HG03442 (cell line): ENCODE results near the gene MAPRE2.

Experiments used
- ATAC-seq: cut with Tn5 transposase; IDR thresholded peaks from one replicate; pipeline ENCODE4 v1.9.1; 2021; ENCODE audit warnings: mild to moderate bottlenecking, moderate library complexity; ENCODE audit not compliant: unreplicated experiment

Gene MAPRE2

DNA sequence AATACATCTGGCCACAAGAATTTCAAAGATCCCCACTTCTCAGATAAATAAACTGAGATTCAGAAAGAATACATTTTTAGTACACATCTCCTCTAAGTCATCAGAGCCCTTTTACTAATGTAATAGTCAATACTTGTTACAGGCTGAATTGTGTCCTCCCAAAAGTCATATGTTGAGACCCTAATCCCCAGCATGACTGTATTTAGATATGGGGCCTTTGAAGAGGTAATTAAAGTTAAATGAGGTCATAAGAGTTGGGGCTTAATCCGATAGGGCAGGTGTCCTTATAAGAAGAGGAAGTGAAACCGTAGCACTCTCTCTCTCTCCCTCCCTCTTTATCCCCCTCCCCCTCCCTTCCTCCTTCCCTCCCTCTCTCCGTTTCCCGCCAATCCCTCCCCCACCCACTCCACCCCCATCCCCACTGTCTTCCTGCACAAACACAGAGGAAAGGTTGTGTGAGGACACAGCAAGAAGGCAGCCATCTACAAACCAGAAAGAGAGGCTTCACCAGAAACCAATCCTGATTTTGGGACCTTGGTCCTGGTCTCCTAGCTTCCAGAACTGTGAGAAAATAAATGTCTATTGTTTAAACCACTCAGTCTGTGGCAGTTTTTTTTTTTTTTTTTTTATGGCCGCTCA lies 133.0 kb downstream of the MAPRE2 start:
- peak; percentile 81 for ATAC-seq

GRCh38 chr18:35174745-35175144 lies 133.5 kb downstream of the MAPRE2 start:
- no peak for ATAC-seq

DNA sequence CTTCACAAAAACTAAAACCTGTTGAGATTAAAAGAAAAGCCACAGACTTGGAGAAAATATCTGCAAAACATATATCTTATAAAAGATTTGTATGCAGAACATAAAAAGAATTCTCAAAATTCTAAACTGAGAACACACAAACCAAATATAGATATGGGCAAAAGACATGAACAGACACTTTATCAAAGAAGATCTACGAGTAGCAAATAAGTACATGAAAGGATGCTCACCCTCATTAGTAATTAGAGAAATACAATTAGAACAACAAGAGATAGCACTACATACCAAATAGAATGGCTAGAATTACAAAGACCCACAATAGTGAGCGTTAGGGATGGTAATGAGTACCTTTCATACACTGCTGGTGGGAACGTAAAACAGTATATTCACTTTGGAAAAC lies 135.7 kb downstream of the MAPRE2 start:
- ATAC-seq, result no peak

- ATAC-seq, result peak; percentile 52
Measured at GRCh38 chr18:35178260-35178659, 137.0 kb downstream of the MAPRE2 start.

DNA sequence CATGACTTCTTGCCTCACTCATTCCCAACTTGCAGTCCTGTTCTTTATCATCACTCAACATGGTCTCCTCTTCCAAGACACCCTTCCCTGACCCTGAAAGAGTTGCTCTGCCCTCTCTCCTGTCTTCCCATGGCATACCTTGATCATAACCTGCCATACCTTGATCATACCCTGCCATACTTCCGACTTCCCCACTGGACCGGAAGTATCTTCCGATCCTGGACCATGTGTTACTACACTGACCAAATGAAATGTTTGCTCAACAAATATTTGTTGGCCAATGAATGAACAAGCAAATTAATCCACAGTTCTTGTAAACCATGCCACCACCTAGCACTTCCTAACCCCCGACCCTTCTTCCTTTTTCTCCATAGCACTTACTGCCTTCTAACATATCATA lies 138.7 kb downstream of the MAPRE2 start:
- no peak for ATAC-seq

- ATAC-seq, result no peak
Measured at GRCh38 chr18:35180455-35180854, 139.2 kb downstream of the MAPRE2 start.

GRCh38 chr18:35182151-35182550 lies 140.9 kb downstream of the MAPRE2 start:
- no peak for ATAC-seq

GRCh38 chr18:35183886-35184285 lies 142.7 kb downstream of the MAPRE2 start:
- ATAC-seq, result no peak

DNA sequence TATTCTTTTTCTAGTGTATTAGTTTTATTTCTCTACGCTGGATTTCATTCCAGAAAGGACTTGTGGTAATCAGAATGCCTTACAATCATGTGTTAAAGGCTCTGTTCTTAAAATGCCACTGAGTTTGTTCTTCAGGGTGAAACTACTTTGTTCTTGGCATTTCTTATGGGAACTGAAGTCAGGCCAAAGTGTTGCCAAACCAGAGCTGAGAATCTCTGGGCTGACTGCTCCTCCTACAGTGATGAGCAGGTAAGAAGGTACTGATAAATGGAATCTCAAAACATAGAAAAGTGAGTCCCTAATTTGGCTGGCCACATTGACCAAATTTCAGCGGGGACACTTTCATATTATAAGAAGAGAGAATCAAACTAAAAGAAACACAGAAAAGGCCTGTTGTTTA lies 144.6 kb downstream of the MAPRE2 start:
- ATAC-seq, result no peak

GRCh38 chr18:35186291-35187034 lies 145.2 kb downstream of the MAPRE2 start:
- ATAC-seq, result no peak

DNA sequence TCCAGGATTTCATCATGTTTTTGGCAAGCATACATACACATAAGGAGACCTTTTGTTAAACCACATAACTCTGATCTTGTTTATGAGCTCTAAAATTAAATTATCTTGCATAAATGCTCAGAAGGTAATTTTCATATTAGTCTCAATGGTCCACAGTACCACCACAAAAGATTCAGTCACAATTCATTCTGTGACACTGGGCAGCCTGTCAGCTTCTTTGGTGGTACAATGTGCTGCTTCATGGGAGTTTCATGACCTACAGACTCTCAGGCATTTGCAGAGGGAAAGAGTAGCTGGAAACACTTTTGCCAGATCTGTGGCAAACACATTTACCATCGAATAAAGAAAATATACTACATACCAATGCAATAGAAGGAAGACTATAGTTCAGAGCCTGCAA lies 148.3 kb downstream of the MAPRE2 start:
- ATAC-seq, result no peak

GRCh38 chr18:35190948-35191697 lies 149.9 kb downstream of the MAPRE2 start:
- no peak for ATAC-seq

DNA sequence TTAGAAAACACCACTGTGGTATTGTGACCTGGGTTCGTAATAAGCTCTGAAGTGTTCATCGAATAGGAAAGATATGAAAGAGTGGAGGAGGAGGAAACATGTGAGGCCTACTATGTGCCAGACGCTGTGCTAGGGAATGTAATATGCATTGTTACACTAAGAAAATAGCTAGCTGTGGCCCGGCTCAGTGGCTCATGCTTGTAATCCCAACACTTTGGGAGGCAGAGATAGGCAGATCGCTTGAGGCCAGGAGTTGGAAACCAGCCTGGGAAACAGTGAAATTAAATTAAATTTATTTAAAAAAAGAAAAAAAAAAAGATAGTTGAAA lies 150.4 kb downstream of the MAPRE2 start:
- ATAC-seq, result no peak

DNA sequence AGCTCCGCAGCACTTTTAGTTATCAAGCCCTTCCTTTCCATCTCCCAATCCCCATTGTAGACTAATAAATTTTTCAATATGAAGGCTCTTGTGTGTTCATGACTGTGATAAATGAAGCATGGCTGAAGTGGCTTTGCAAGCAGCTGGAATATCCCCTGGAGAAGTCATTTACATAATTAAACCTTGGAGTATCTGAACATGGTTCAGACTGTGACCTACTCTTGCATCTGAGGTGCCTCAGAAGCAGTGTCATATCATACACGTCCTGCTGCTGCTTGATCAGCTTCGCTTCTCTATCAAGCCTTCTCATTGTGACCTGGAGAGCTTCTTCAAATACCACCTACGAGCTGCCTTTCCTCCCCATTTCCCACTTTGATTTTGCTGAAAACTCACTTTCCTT lies 151.2 kb downstream of the MAPRE2 start:
- no peak for ATAC-seq
